GM18907 (cell line): Measurements from ENCODE around the gene TM6SF1.
"Not testable (repeated sequence)": the region's sequence is repeated elsewhere in the genome, so short reads cannot be mapped to it uniquely, and the experiment has no call there.

Experiments used
- ATAC-seq: cut with Tn5 transposase; IDR thresholded peaks from one replicate; pipeline ENCODE4 v1.9.1; 2021; ENCODE audit warnings: mild to moderate bottlenecking, moderate library complexity; ENCODE audit not compliant: unreplicated experiment

Gene TM6SF1

DNA sequence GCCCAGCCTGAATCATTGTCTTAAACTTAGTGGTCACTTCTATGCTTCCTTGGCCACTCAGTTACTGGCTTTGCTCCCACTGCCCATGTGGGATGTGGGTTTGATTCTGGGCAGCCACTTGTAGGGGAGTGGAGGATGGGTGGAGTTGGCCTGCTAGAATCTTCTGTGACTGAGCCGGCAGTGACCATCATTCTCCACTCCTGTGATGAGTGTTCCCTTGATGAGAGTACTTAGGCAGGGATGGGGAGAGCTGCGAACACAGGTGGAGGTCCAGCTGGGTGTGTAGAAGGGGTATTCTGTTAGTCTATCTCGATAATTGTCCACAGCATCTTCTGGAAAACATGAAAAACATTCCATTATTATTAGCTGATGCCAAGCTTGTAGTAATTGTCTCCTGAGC is 8.0 kb downstream of the TM6SF1 start:
- ATAC-seq, result no peak

DNA sequence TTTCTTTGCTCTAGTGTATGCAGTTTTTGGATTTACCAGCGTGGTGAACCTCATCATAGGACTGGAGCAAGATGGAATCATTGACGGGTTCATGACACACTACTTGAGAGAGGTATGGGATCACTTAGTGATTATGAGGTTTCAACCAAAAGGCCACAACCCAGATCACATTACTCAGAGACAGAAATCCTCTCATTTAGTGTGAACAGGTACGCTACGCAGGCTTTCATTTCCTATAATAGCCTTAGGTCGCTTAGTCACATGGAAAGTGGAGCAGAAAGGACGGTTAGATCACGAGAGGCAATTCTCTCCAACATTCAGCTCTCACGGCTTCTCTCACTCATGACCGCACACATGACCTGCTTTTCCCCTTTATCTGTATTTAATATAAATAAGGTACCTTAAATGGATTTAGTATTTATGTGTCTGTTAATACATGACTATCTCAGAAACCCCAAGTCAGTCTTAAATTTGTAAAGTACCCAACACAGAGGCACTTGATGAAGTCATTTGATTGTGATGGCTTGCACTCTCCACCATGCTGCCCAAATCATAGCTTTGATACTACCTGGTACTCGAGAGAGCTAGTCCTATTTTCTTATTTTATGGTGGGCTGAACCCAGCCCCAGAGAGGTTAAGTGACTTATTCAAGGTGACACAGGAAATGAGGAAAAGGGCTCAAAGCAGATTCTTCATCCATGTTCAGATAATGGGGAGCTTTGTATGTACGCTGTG is 8.6 kb downstream of the TM6SF1 start:
- ATAC-seq, result no peak

GRCh38 chr15:83118291-83118827 is 10.9 kb downstream of the TM6SF1 start:
- ATAC-seq, result no peak

DNA sequence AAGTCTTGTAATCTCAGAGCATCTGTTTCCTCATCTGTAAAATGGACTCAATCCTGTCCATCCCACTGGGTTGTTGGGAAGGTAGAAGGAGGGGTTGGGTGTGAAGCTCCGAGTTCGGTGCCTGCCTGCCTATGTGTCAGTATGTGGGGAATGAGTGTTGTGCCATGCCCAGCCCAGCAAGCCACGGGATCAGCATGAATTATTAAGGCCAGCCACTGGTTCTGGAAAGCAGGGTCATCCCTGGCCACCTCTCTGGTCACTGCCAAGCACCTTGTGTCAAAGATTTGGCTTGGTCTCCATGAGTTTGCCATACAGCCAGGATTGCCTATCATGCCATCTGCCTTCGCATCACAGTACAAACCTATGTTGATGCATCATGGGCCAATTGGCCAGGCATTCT is 11.5 kb downstream of the TM6SF1 start:
- no peak for ATAC-seq

- ATAC-seq, result no peak
Measured at GRCh38 chr15:83119968-83120581, 12.6 kb downstream of the TM6SF1 start.

DNA sequence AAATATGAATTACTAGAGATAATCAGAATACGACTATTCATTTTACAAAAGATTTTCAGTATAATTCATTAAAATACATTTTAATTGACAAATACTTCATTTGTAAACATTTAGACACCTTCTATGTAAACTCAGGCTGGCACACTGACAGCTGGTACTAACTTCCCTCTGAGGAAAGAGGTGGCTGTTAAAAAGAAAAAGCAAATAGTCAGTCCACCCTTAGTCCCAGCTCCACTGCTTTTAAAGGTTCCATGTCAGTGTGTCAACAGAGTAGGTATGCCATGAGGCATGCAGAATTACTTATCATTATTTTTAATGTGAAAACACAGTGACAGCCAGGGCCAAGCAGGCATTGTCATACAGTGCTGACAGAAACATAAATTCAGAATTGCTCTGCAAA is 16.1 kb downstream of the TM6SF1 start:
- ATAC-seq, result no peak

GRCh38 chr15:83127547-83128150 is 20.2 kb downstream of the TM6SF1 start:
- no peak for ATAC-seq

GRCh38 chr15:83129791-83130190 is 22.3 kb downstream of the TM6SF1 start:
- no peak for ATAC-seq

DNA sequence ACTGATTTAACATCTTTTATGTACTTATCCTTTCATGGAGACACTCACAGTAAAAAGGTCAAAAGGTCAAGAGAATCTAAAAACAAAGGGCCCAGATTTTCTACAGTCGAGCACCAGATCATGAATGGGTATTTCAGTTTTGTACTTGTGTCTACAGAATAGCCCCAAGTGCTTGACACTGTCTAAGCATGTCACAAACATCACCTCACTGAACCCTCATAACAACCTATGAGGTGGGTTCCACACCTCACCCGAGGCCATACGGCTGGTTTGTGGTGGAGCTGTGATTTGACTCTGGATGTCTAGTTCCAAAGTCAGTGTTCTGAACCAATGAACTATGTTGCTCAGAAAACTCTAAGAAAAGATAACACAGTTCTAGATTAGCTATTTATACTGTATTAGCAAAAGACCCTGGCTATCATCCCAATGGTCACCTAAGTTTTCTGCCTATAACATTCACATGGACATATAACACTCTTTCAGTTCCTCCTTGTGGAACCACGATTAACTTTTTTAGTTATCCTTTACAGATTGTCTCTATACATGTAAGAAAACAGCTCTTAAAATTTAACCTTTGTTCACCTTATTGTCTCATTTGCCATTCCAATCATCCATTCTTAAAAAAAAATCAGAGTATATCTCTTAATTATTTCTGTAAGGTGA is 25.5 kb downstream of the TM6SF1 start:
- ATAC-seq, result no peak

DNA sequence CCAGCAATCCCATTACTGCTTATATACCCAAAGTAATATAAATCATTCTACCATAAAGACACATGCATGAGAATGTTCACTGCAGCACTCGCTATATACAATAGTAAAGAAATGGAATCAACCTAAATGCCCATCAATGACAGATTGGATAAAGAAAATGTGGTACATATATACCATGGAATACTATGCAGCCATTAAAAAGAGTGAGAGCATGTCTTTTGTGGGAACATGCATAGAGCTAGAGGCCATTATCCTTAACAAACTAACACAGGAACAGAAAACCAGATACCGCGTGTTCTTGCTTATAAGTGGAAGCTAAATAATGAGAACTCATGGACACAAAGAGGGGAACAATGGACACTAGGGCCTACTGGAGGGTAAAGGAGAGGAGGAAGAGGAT is 34.7 kb downstream of the TM6SF1 start:
- ATAC-seq, result not testable (repeated sequence)

GRCh38 chr15:83144771-83145170 is 37.3 kb downstream of the TM6SF1 start:
- ATAC-seq, result no peak

DNA sequence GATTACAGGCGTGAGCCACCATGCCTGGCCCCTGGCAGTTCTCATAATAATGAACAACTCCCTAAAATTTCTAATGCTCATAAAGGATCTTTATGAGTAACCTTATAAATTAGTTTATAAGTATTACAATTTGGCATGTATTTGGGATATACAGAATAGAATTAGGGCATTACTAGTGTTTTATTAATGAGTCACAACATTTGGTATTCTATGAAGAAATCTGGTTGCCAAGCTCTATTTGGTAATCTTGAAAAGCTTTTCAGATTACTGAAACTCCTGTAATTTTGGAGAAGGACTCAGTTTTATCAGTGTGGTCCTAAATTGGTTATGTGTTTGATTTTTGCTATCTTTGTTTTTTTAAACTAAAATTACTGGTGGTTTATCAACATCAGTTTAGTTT is 45.8 kb downstream of the TM6SF1 start:
- ATAC-seq, result no peak

DNA sequence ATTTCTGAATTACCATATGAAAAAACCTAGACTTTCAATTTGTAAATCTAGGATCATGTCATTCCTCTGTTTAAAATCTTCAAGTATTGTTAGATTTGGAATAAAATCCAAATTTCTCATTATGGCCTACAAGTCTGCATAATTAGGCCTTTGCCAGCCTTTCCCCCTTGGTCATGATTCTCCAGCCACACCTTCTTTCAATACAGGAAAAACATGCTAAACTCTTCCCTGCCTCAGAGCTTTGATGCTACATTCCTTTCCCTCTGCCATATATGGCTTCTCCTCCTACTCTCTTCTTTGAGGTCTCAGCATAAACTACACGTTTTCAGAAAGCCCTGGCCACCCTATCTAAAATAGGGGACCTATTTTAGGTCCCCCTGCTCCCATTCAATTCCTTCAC is 48.5 kb downstream of the TM6SF1 start:
- no peak for ATAC-seq

- no peak for ATAC-seq
Measured at GRCh38 chr15:83158393-83158792, 50.9 kb downstream of the TM6SF1 start.

DNA sequence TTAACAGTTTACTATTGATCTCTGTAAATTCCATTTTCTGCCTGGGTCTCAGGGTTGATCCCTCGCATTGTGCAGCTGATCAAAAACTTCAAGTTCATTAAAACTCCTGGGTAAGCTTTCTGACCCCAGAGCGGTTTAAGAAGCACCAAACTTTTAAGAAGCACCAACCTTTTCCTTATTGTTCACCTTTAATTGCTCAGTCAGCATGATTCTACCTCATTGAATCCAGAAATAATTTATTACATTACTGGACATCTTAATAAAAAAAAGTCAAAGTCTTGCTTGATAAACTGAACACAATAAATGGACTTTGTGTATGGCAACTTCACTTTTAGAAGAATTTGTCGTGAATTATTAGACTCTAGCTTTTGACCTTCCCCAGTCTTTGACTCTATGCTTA is 53.3 kb downstream of the TM6SF1 start:
- no peak for ATAC-seq

GRCh38 chr15:83163032-83163431 is 55.6 kb downstream of the TM6SF1 start:
- ATAC-seq, result no peak

DNA sequence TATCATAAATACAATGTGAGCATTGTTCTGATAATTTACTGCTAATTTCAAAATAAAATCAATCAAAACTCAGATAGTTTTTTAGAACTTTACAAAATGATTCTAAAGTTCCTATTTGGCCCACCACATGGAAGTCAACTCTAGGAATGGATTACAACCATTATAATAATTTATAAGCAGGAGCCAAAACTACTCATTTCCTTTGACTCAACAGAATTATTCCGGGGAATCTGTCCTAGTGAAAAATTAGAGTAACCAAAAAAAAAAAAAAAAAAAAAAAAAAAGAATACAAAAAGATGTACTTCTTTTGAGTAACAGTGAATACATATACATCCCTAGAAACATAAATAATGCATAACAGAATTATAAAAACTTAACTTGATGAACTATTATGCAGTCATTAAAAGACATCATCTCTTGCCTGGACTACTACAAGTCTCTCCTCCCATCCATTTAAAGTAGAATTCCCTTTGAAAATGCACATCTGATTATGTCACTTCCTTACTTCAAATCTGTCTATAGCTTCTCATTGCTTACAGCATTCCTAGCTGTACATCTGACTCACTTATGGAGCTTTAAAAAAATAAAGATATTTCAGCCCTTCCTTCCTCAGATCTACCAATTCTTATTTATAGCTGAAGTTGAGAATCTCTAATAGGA is 56.8 kb downstream of the TM6SF1 start:
- ATAC-seq, result no peak

DNA sequence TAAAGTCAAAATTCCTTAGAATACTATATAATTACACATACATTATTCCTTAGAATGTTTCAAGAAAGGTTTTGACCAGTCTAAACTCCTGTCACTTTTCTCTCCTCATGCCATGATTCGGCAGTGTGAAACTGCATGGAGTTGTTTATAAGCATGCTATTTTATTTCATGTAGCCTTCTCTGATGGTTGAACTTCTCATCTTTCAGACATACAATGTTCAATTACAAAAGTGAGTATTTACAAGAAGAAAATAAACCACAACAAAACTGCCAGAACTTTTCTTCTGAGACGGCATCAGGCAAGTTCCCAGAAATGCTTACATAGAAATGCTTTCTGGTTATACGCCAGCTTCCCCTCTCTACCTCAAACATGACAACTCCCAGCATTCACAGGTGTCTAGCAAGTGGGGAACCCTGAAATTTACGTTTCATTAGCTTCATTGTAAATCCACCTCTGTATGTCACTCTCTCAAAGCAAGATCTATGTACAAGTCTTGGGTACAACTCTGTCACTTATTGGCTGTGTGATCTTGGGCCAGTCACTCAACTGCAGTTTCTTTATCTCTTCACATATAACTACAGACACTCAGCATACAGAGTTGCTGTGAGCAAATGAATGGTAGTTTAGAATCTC is 57.4 kb downstream of the TM6SF1 start:
- no peak for ATAC-seq

- ATAC-seq, result no peak
Measured at GRCh38 chr15:83166218-83166617, 58.8 kb downstream of the TM6SF1 start.

- no peak for ATAC-seq
Measured at GRCh38 chr15:83166830-83167229, 59.4 kb downstream of the TM6SF1 start.

DNA sequence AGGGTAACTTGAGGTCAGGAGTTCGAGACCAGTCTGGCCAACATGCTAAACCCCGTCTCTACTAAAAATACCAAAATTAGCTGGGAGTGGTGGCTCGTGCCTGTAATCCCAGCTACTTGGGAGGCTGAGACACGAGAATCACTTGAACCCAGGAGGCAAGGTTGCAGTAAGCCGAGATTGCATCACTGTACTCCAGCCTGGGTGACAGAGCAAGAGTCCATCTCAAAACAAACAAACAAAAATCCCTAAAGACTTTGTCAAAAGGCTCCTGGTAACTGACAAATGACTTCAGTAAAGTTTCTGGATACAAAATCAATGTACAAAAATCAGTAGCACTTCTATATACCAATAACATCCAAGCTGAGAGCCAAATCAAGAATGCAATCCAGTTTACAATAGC is 62.1 kb downstream of the TM6SF1 start:
- not testable (repeated sequence) for ATAC-seq
